OCI-LY7 (cell line): ENCODE measurements around the gene LTBR. TPM values are rescaled to one million over a fixed set of nuclear protein-coding genes. Genes with fewer than 3 reads are reported as not detected.

Experiments
- BruUV-seq: library from RNA; stranded (reverse); fragments of 400-500 nt; replicated peaks from 2 replicates; lab custom pipeline; 2021; lab: Mats Ljungman, UMichigan
- CTCF ChIA-PET: fragments of 300-600 bp; sonication (Branson Sonifier 250); formaldehyde crosslinking; loops from one replicate; lab custom pipeline; 2022; ENCODE audit warnings: antibody characterized with exemption; ENCODE audit not compliant: unreplicated experiment; lab: Charles Lee
- POLR2A ChIA-PET: fragments of 300-600 bp; sonication (Branson Sonifier 250); formaldehyde crosslinking; loops from one replicate; lab custom pipeline; 2022; ENCODE audit warnings: antibody characterized with exemption; lab: Charles Lee
- DNase-seq: peaks from one replicate; pipeline ENCODE4 v3.0.0-alpha.2; 2015; ENCODE audit warnings: low spot score
- H2AFZ ChIP-seq: fragments of 200-600 bp; sonication (generic), shearing (Covaris generic); 2 replicates; pipeline ENCODE4 v1.6.1; 2014; ENCODE audit warnings: mild to moderate bottlenecking, antibody characterized with exemption, low read length, moderate library complexity
- H3K27ac ChIP-seq: fragments of 200-600 bp; sonication (generic); 2 replicates; pipeline ENCODE4 v1.5.1; 2014; ENCODE audit warnings: mixed run types, low read depth, mild to moderate bottlenecking, moderate library complexity, low read length, inconsistent platforms; ENCODE audit not compliant: poor library complexity, severe bottlenecking
- H3K36me3 ChIP-seq: fragments of 200-600 bp; sonication (generic); 2 replicates; pipeline ENCODE4 v1.6.1; 2014; ENCODE audit warnings: mild to moderate bottlenecking, antibody characterized with exemption, low read length, moderate library complexity, mixed read lengths; ENCODE audit not compliant: insufficient read depth
- H3K4me1 ChIP-seq: fragments of 200-600 bp; sonication (generic); 2 replicates; pipeline ENCODE4 v1.5.1; 2014; ENCODE audit warnings: mild to moderate bottlenecking, low read length; ENCODE audit not compliant: insufficient read depth, poor library complexity, severe bottlenecking
- H3K4me2 ChIP-seq: fragments of 200-600 bp; sonication (generic); 2 replicates; pipeline ENCODE4 v1.6.1; 2014; ENCODE audit warnings: mild to moderate bottlenecking, low read length
- H3K4me3 ChIP-seq: fragments of 200-600 bp; sonication (generic); 2 replicates; pipeline ENCODE4 v1.5.1; 2014; ENCODE audit warnings: mild to moderate bottlenecking, low read depth, low read length; ENCODE audit not compliant: poor library complexity, severe bottlenecking
- H3K79me2 ChIP-seq: fragments of 200-600 bp; sonication (generic); 2 replicates; pipeline ENCODE4 v1.6.1; 2016; ENCODE audit warnings: low read depth, mild to moderate bottlenecking, low read length, moderate library complexity, mixed read lengths; ENCODE audit not compliant: insufficient read depth
- H3K9me2 ChIP-seq: fragments of 200-600 bp; sonication (generic); 2 replicates; pipeline ENCODE4 v1.6.1; 2016; ENCODE audit warnings: mild to moderate bottlenecking, low read length, mixed read lengths; ENCODE audit not compliant: insufficient read depth
- H3K9me3 ChIP-seq: fragments of 200-600 bp; sonication (generic); 2 replicates; pipeline ENCODE4 v1.6.1; 2014; ENCODE audit warnings: mild to moderate bottlenecking, mixed run types, low read length, mixed read lengths
- H4K20me1 ChIP-seq: fragments of 200-600 bp; sonication (generic); 2 replicates; pipeline ENCODE4 v1.6.1; 2014; ENCODE audit warnings: mild to moderate bottlenecking, antibody characterized with exemption, low read length, moderate library complexity, mixed read lengths; ENCODE audit not compliant: insufficient read depth
- CTCF ChIP-seq: fragments of 200-600 bp; sonication (generic); conservative IDR thresholded peaks from 2 replicates; pipeline ENCODE4 v1.5.1; 2014; ENCODE audit warnings: mild to moderate bottlenecking, antibody characterized with exemption, low read length, moderate library complexity, mixed read lengths
- EZH2phosphoT487 ChIP-seq: fragments of 200-600 bp; sonication (generic); IDR thresholded peaks from 2 replicates; pipeline ENCODE4 v1.6.1; 2018; ENCODE audit warnings: low read depth, borderline replicate concordance, mild to moderate bottlenecking, mixed run types, antibody characterized with exemption, low read length, moderate library complexity, mixed read lengths
- intact Hi-C: fragments of 100-400 bp; cut with micrococcal nuclease; formaldehyde crosslinking; loops from one replicate; pipeline ENCODE4 v1.10.0; 2022; ENCODE audit not compliant: unreplicated experiment
- total RNA-seq, 2 experiments: library from RNA; depleted of rRNA in 1 of 2; stranded (reverse); fragments of >200 nt in 1 of 2; shearing (Covaris generic) in 1 of 2; gene quantifications; 2 replicates each; pipeline ENCODE4 v1.2.3, GENCODE V29; 2014 to 2022

LTBR gene
- total RNA-seq, 2 experiments from 2014 or later, result not detected

GRCh38 chr12:6360578-6361490, 23.1 kb upstream of the LTBR start:
- intact Hi-C loops, result loop anchor here (5.0 kb wide), 1 partner anchor 1534 kb away; no protein-coding TSS in a partner anchor
- Histone ChIP-seq H3K4me1 (peaks cover 60% of the 10 kb centered on the region), H3K9me3 (no peaks in the 10 kb centered on the region), H3K27ac (peak overlapping the region; percentile 81), H3K4me3 (peak overlapping the region; percentile 24), H3K79me2 (no peaks in the 10 kb centered on the region), H3K36me3 (no peaks in the 10 kb centered on the region), H3K9me2 (no peaks in the 10 kb centered on the region), H3K4me2 (peak overlapping the region; percentile 59), H2AFZ (peak overlapping the region; percentile 56; the same call in 1 of the 2 replicates), H4K20me1 (no peaks in the 10 kb centered on the region)
- ChIA-PET POLR2A (interaction anchor here (0.7 to 8.3 kb wide), 7 partner anchors 13 to 100 kb away, joined by 3 to 55 read pairs (median 4); partner anchors contain the start of gene CD27), CTCF (interaction anchor here (0.6 kb wide), 1 partner anchor 15 kb away, joined by 3 read pairs; no protein-coding TSS in a partner anchor)
- TF ChIP-seq CTCF, result no peak
- no peak for TF ChIP-seq EZH2phosphoT487
- no TSS peak for BruUV-seq
- peak; percentile 47 for DNase-seq

GRCh38 chr12:6361834-6362233, 22.1 kb upstream of the LTBR start:
- H3K27ac ChIP-seq, result no peak overlapping the region
- no peak overlapping the region for H3K4me3 ChIP-seq
- no peak overlapping the region for H3K4me2 ChIP-seq
- H3K9me3 ChIP-seq, result no peaks in the 10 kb centered on the region
- CTCF ChIA-PET, result no interaction called here
- H3K36me3 ChIP-seq, result no peaks in the 10 kb centered on the region
- POLR2A ChIA-PET, result interaction anchor here (8.3 kb wide), 1 partner anchor 26 kb away, joined by 55 read pairs; no protein-coding TSS in a partner anchor
- intact Hi-C loops, result loop anchor here (5.0 kb wide), 1 partner anchor 1535 kb away; no protein-coding TSS in a partner anchor
- H2AFZ ChIP-seq, result no peak overlapping the region
- DNase-seq, result no peak
- H3K79me2 ChIP-seq, result no peaks in the 10 kb centered on the region
- no peak for TF ChIP-seq CTCF
- no peak for TF ChIP-seq EZH2phosphoT487
- BruUV-seq, result no TSS peak
- no peaks in the 10 kb centered on the region for H3K9me2 ChIP-seq
- H3K4me1 ChIP-seq, result peaks cover 50% of the 10 kb centered on the region
- H4K20me1 ChIP-seq, result no peaks in the 10 kb centered on the region
